ENCODE data around the gene SCO2. TPM values are rescaled to one million over a fixed set of nuclear protein-coding genes. Genes with fewer than 3 reads are reported as not detected.

The SCO2 gene
- total RNA-seq, 1 experiment from 2014 or later = 3.2 TPM

DNA sequence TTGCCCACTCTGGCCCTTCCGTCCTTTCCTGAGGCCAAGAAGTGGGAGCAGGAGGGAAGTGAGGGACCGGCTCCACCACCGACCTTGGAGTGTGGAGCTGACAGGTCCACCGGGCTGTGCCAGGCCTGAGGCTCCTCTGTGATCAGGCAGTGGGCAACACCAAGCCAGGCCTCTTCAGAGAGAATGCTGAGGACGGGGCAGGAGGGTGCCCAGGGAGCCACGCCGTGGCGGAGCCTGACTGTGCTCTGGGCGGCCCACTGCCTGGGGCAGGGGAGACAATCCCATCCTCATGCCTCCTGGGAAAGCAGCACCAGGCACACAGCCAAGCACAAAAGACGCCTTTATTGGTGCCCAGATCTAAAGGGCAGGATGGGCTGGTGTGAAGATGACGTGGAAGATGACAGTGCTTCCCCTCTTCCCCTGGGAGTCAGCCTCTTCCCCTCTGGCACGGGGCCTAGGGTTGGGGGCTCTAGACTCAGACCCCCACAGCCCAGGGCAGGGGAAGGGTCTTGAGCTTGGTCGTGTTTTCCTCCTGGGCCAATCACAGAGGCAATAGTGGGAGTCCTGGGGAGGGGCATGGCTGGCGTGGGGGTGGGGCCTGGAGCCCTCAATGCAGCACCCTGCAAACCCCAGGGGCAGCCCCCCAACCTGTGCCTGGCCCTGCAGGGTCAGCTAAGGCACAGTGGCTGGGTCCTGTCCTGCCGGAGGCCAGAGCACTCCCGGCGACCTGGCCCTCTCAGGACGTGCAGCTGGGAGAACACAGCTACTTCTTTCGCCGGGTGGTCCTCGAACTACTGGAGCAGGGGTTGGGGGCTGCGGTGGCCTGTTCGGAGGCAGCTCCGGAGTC is 22.5 kb downstream of the SCO2 start:
- no peak overlapping the region for H3K4me3 ChIP-seq
- no peaks in the 10 kb centered on the region for H3K9me3 ChIP-seq
- no peak for DNase-seq
- H3K36me3 ChIP-seq = peaks cover 18% of the 10 kb centered on the region
- no peaks in the 10 kb centered on the region for H3K27me3 ChIP-seq

- Histone ChIP-seq H3K27me3 (no peaks in the 10 kb centered on the region), H3K4me3 (no peak overlapping the region), H3K36me3 (peaks cover 18% of the 10 kb centered on the region), H3K9me3 (no peaks in the 10 kb centered on the region)
- DNase-seq = no peak
Measured at GRCh38 chr22:50502096-50502495, 23.3 kb downstream of the SCO2 start.

GRCh38 chr22:50500452-50500851 is 24.9 kb downstream of the SCO2 start:
- Histone ChIP-seq H3K9me3 (no peaks in the 10 kb centered on the region), H3K4me3 (no peak overlapping the region), H3K36me3 (peaks cover 12% of the 10 kb centered on the region), H3K27me3 (no peaks in the 10 kb centered on the region)
- no peak for DNase-seq

DNA sequence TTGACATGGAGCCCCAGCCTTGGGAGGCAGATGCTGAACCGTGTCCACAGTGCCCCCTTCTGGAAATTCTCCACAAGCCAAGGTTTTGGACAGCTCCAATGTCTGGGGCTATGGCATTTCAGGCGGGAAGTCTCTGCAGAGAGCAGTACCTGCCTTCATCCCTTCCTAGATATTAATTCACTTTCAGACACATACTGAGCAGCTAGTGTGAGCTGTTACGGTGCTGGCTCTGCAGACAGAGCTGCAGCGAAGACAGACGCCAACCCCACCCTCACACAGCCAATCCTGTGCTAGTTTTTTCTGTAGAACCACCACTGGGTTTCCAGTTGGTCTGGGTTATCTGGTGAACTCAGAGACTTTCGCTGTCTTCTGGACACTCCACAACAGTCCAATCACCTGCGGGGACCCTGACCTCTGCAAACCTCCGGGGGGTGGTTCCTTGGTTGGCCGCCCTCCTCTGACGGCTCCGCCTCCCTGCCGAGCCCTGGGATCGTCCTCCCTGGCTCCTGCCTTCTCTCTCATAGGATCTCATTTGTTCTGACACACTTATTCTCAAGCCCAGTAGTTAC is 27.0 kb downstream of the SCO2 start:
- no peaks in the 10 kb centered on the region for H3K27me3 ChIP-seq
- no peaks in the 10 kb centered on the region for H3K9me3 ChIP-seq
- H3K4me3 ChIP-seq = no peak overlapping the region
- peak; percentile 44 for DNase-seq
- H3K36me3 ChIP-seq = peaks cover 2% of the 10 kb centered on the region; the same call in 1 of the 2 replicates

DNA sequence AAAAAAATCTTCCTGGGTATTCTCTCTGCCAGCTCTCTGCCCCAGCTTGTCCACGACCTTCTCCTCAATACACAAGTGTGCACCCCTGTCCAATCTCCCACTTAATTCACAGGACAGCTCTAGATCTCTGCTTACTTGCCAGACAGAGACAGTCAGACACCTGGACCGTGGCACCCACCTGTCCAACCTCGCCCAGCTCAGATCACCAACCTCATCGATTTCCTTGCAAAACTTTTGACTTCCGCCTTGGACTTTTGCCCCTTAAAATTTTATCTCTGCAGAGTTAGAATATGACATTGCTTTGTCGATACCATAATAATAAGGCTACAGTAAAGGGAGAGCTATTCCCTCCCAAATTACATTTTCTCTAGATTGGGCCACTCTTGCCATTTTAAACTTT is 28.3 kb downstream of the SCO2 start:
- Histone ChIP-seq H3K27me3 (no peaks in the 10 kb centered on the region), H3K36me3 (no peaks in the 10 kb centered on the region), H3K9me3 (no peaks in the 10 kb centered on the region), H3K4me3 (no peak overlapping the region)
- DNase-seq = no peak

DNA sequence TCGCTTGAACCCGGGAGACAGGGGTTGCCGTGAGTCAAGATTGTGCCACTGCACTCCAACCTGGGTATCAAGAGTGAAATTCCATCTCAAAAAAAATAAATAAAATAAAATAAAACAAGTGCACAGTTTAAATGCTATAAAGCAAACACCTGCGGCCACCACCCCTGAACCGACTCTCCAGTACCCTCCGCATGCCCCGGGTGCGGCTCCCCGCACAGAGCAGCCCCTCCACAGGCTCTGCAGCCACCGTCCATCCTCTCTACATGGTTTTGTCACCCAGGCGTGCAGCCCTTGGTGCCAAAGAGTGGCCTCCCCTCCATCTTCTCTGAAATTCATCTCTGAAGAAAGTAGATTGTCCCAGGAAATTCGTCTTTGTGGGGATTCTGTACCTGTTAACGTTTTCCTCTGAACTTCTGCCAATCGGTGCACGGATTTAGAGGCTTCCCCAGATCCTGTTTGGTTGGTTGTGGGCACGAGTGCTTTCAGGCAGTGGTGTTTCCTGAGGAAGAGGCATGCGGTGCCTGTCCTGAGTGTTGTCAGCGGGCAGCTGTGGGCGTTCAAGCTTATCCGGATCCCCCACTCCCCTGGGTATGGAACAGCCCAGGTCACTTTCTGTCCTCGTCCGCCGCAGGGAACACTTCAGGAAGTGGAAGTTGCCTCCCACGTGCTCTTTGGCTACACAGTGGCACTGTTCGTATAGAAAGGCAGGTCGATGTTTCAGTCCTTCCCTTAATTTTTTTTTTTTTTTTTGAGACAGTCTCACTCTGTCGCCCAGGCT is 34.7 kb downstream of the SCO2 start:
- no peaks in the 10 kb centered on the region for H3K36me3 ChIP-seq
- no peak overlapping the region for H3K4me3 ChIP-seq
- H3K27me3 ChIP-seq = no peaks in the 10 kb centered on the region
- no peak for DNase-seq
- H3K9me3 ChIP-seq = no peaks in the 10 kb centered on the region

- Histone ChIP-seq H3K27me3 (no peaks in the 10 kb centered on the region), H3K9me3 (no peaks in the 10 kb centered on the region), H3K36me3 (no peaks in the 10 kb centered on the region), H3K4me3 (no peak overlapping the region)
- no peak for DNase-seq
Measured at GRCh38 chr22:50489363-50490243, 35.8 kb downstream of the SCO2 start.

DNA sequence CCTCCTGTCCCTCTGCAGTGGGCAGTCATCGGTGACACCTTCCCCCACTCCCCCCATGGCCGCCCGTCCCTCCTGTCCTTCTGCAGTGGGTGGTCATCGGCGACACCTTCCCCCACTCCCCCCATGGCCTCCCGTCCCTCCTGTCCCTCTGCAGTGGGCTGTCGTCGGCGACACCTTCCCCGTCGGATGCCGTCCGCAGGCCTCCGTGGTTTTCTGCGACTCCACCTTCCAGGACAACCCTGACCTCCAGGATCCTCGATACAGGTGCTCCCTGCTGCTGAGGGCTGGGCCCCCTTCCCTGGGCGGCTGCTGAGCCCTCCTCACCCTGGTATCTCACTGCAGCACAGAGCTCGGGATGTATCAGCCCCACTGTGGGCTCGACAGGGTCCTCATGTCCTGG is 36.5 kb downstream of the SCO2 start:
- H3K27me3 ChIP-seq = no peaks in the 10 kb centered on the region
- no peak for DNase-seq
- no peaks in the 10 kb centered on the region for H3K36me3 ChIP-seq
- H3K9me3 ChIP-seq = no peaks in the 10 kb centered on the region
- H3K4me3 ChIP-seq = no peak overlapping the region

GRCh38 chr22:50488006-50488677 is 37.3 kb downstream of the SCO2 start:
- Histone ChIP-seq H3K9me3 (no peaks in the 10 kb centered on the region), H3K27me3 (no peaks in the 10 kb centered on the region), H3K36me3 (peaks cover 3% of the 10 kb centered on the region), H3K4me3 (no peak overlapping the region)
- DNase-seq = no peak

DNA sequence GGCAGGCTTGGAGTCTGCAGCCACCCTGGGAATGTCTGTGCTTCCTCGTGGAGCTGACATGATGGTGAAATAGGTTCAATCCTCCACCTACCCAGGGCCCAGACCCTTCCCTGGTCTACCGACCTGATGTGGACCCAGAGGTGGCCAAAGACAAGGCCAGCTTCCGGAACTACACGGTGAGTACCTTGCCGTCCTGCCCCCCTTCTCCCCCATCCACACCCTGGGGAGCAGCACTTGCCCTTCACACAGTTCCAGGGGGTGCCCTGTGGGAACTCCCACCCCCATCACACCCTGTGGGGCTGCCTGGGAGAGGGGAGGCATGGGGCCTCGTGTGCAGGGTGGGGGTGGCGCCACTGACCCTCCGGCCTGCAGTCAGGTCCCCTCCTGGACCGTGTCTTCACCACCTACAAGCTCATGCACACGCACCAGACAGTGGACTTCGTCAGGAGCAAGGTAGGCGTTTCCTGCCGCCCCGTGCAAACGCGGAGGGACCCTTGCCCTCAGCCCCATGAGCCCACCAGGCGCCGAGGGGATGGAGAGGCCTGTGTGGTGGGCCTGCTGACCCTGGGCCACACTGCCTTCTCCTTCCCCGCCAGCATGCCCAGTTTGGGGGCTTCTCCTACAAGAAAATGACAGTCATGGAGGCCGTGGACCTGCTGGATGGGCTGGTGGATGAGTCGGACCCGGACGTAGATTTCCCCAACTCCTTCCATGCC is 38.0 kb downstream of the SCO2 start:
- Histone ChIP-seq H3K4me3 (no peak overlapping the region), H3K27me3 (no peaks in the 10 kb centered on the region), H3K36me3 (peaks cover 7% of the 10 kb centered on the region), H3K9me3 (no peaks in the 10 kb centered on the region)
- DNase-seq = no peak

DNA sequence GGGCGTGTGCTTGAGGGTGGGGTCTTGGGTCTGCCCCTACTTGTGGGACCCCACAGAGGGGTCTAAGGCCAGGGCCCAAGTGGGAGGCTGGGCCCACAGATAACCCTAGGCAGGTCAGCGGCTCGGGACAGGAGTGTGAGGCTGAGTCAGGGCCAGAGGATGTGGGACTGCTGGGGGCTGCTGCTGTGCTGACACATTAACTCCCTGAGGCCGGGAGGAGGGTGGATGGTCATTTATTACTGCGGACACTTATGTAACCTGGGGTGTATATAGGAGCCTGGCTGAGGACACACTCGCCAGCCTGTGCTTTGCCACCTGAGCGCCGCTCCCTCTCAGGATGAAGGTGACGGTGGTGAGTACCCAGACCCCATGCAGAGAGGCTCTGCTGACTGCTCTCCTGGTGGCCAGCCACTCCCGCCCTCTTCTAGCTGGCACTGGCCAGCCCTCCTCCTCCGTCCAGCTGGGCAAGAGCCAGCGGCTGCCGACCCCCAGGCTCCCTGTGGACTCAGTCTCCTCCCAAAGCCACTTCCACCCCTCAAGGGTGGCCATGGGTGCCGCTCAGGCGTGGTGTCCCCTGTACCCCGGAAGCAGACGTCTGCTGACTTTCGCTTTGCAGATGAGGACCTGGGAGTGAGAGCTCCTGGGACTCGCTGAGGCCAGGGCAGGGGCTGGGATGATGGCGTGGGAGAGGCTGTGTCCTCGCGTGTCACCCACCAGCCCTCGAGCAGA is 38.7 kb downstream of the SCO2 start, which contains the start of gene MIOX:
Gene MIOX, plus strand, starts transcription at position 299 of the 729 bp plus-strand sequence. Its CDS starts 39 bp downstream, at position 338.
- no peak for DNase-seq

DNA sequence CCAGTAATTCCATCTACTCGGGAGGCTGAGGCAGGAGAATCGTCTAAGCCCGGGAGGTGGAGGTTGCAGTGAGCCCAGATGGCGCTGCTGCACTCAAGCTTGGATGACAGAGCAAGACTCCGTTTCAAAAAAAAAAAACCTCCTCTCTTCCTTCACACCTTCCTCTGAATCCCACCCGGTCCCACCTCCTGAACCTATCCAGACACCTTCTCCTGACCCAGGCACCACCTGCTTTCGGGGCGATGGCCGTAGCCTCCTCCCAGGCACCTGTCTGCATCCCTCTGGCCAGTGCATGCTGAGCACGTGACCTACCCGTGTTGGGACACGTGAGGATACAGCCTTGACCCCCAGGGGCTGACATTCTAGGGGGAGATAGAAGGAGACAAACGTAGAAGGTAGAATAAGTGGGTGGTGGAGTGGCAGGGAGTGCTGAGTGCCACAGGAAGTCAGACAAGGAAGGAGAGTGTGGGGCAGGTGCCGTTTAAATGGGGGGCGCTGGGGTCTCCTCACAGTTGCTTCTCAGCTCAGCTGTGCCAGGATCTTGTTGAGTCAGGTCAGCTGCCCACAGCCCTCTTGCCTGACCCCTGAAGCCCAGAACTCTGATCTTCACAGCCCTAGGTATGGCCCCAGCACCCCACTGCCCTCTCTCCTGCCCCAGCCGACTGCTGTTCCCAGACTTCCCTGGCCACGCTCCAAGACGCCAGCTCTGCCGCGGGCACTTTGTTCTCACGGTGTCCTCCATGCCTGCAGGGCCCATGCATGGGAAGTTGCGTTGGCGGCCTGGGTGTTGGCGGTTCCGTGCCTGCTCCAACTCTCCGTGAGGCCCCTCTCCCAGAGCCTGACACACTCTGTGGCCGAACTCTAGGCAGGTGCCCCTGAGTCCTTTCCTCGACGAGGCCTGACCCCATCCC is 39.9 kb downstream of the SCO2 start:
- peak; percentile 38 for DNase-seq
- Histone ChIP-seq H3K36me3 (peaks cover 12% of the 10 kb centered on the region), H3K27me3 (no peaks in the 10 kb centered on the region), H3K4me3 (no peak overlapping the region), H3K9me3 (no peaks in the 10 kb centered on the region)

More for the DNA sequence above, 38.7 kb downstream of the SCO2 start, which contains the start of gene MIOX:
- Histone ChIP-seq H3K9me3 (no peaks in the 10 kb centered on the region), H3K4me3 (no peak within 1 kb of the TSS), H3K27me3 (no peaks in the 10 kb centered on the region), H3K36me3 (peaks cover 12% of the 10 kb centered on the region)

- H3K27me3 ChIP-seq = no peaks in the 10 kb centered on the region
- peaks cover 12% of the 10 kb centered on the region for H3K36me3 ChIP-seq
- no peak for DNase-seq
- H3K9me3 ChIP-seq = no peaks in the 10 kb centered on the region
- no peak overlapping the region for H3K4me3 ChIP-seq
Measured at GRCh38 chr22:50483977-50484853, 41.2 kb downstream of the SCO2 start.

Measured in MG63 (cell line).